ENCODE results near the gene SLC22A15.

Gene SLC22A15

GRCh38 chr1:115953180-115953579, 23.1 kb upstream of the SLC22A15 start:
- no peak for ATAC-seq
- no peak for TF ChIP-seq SNAI2 (CRISPR knock-in tag; IDR thresholded peaks at IDR 0.05)
- TF ChIP-seq CSRNP3 (CRISPR knock-in tag; IDR thresholded peaks at IDR 0.05): no peak

DNA sequence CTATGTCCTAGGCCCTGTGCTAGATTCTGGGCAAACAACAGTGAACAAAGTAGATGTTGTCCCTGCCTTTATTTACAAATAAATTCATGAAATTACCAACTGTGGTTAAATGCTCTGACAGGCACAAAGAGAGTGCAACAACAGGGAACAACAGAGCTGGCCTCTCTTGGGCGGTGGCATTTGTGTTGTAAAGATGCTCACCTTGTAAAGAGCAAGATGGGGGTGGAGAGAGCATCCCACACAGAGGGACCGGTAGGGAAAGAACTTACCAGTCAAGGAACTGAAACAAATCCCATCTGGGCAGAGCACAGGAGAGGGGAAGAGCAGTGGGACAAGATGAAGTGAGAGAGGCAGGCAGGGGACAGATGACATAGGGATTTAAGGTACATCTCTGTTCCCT, 21.6 kb upstream of the SLC22A15 start:
- TF ChIP-seq CSDC2 (CRISPR knock-in tag; IDR thresholded peaks at IDR 0.05) (no peak), TCF4 (CRISPR knock-in tag; IDR thresholded peaks at IDR 0.05; ENCODE audit: borderline replicate concordance) (no peak), ZNF8 (CRISPR knock-in tag; IDR thresholded peaks at IDR 0.05) (no peak), OSR1 (CRISPR knock-in tag; IDR thresholded peaks at IDR 0.05) (no peak), BACH2 (CRISPR knock-in tag; IDR thresholded peaks at IDR 0.05; ENCODE audit: borderline replicate concordance) (no peak), PATZ1 (CRISPR knock-in tag; IDR thresholded peaks at IDR 0.05; ENCODE audit: borderline replicate concordance) (no peak), ZNF70 (CRISPR knock-in tag; IDR thresholded peaks at IDR 0.05) (no peak), ARNTL (CRISPR knock-in tag; IDR thresholded peaks at IDR 0.05; ENCODE audit: borderline replicate concordance, low read depth) (no peak), ESRRG (CRISPR knock-in tag; IDR thresholded peaks at IDR 0.05) (no peak), TOX (CRISPR knock-in tag; IDR thresholded peaks at IDR 0.05; ENCODE audit: borderline replicate concordance) (no peak)
- ATAC-seq: no peak

DNA sequence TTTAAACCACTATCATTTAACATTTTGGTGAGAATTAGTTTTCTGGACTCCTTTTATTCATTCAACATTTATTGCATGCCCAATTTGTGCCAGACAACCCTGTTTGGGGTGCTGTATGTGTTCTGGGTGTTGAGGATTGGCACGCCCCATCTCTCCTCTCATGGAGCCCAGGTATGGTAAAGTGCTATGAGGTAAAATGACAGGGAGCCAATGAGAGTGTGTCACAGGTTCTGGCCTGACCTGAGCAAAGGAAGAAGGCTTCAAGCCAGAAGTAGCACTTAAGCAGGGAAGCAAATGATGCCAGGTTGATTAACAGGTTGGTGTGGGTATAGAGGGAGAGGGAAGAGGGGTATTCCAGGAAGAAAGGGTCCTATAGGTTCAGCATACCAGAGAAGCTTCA, 21.1 kb upstream of the SLC22A15 start:
- no peak for ATAC-seq
- no peak for TF ChIP-seq ISL1 (CRISPR knock-in tag; IDR thresholded peaks at IDR 0.05)
- TF ChIP-seq RARB (CRISPR knock-in tag; IDR thresholded peaks at IDR 0.05): no peak
- no peak for TF ChIP-seq ZC3H10 (CRISPR knock-in tag; IDR thresholded peaks at IDR 0.05)
- no peak for TF ChIP-seq CSRNP3 (CRISPR knock-in tag; IDR thresholded peaks at IDR 0.05)
- no peak for TF ChIP-seq ZFP3 (CRISPR knock-in tag; IDR thresholded peaks at IDR 0.05)
- TF ChIP-seq, protein P1, sequence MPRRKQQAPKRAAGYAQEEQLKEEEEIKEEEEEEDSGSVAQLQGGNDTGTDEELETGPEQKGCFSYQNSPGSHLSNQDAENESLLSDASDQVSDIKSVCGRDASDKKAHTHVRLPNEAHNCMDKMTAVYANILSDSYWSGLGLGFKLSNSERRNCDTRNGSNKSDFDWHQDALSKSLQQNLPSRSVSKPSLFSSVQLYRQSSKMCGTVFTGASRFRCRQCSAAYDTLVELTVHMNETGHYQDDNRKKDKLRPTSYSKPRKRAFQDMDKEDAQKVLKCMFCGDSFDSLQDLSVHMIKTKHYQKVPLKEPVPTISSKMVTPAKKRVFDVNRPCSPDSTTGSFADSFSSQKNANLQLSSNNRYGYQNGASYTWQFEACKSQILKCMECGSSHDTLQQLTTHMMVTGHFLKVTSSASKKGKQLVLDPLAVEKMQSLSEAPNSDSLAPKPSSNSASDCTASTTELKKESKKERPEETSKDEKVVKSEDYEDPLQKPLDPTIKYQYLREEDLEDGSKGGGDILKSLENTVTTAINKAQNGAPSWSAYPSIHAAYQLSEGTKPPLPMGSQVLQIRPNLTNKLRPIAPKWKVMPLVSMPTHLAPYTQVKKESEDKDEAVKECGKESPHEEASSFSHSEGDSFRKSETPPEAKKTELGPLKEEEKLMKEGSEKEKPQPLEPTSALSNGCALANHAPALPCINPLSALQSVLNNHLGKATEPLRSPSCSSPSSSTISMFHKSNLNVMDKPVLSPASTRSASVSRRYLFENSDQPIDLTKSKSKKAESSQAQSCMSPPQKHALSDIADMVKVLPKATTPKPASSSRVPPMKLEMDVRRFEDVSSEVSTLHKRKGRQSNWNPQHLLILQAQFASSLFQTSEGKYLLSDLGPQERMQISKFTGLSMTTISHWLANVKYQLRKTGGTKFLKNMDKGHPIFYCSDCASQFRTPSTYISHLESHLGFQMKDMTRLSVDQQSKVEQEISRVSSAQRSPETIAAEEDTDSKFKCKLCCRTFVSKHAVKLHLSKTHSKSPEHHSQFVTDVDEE (CRISPR knock-in tag; IDR thresholded peaks at IDR 0.05): no peak
- no peak for TF ChIP-seq CREB5 (CRISPR knock-in tag; IDR thresholded peaks at IDR 0.05; ENCODE audit: low read depth)
- TF ChIP-seq ZFP30 (CRISPR knock-in tag; IDR thresholded peaks at IDR 0.05): no peak
- TF ChIP-seq ARNTL (CRISPR knock-in tag; IDR thresholded peaks at IDR 0.05; ENCODE audit: borderline replicate concordance, low read depth): no peak
- no peak for TF ChIP-seq PPARA (CRISPR knock-in tag; IDR thresholded peaks at IDR 0.05; ENCODE audit: borderline replicate concordance)
- no peak for TF ChIP-seq SNAI2 (CRISPR knock-in tag; IDR thresholded peaks at IDR 0.05)
- TF ChIP-seq TOX (CRISPR knock-in tag; IDR thresholded peaks at IDR 0.05; ENCODE audit: borderline replicate concordance): no peak
- TF ChIP-seq BACH2 (CRISPR knock-in tag; IDR thresholded peaks at IDR 0.05; ENCODE audit: borderline replicate concordance): no peak
- TF ChIP-seq CSDC2 (CRISPR knock-in tag; IDR thresholded peaks at IDR 0.05): no peak
- TF ChIP-seq ESRRG (CRISPR knock-in tag; IDR thresholded peaks at IDR 0.05): no peak
- TF ChIP-seq ZNF8 (CRISPR knock-in tag; IDR thresholded peaks at IDR 0.05): no peak
- TF ChIP-seq GLIS3 (CRISPR knock-in tag; IDR thresholded peaks at IDR 0.05): no peak
- no peak for TF ChIP-seq TCF4 (CRISPR knock-in tag; IDR thresholded peaks at IDR 0.05; ENCODE audit: borderline replicate concordance)
